H1 (cell line): ENCODE measurements around the gene CEP57L1. TPM values are rescaled to one million over a fixed set of nuclear protein-coding genes. Genes with fewer than 3 reads are reported as not detected.

Experiments
- CTCF ChIA-PET: fragments of 300-600 bp; sonication (Branson Sonifier 250); formaldehyde crosslinking; loops from one replicate; lab custom pipeline; 2021; ENCODE audit not compliant: partially characterized antibody; lab: Charles Lee
- POLR2A ChIA-PET: fragments of 300-600 bp; sonication (Branson Sonifier 250); formaldehyde crosslinking; loops from one replicate; lab custom pipeline; 2021; ENCODE audit warnings: inconsistent platforms; ENCODE audit not compliant: partially characterized antibody; lab: Charles Lee
- DNase-seq, 2 experiments: peaks; one replicate each; pipeline versions ENCODE4 v3.0.0 to v3.0.0-alpha.2; 2010 to 2022; ENCODE audit warnings: low spot score in 2 of 2, low read depth in 1 of 2, mixed read lengths in 1 of 2
- FAIRE-seq: peaks from 2 replicates; lab custom pipeline; 2011; peaks lifted over from hg19 to GRCh38; lab: Jason Lieb, UNC
- H2AFZ ChIP-seq: 2 replicates; pipeline ENCODE4 v1.8.1; 2012; ENCODE audit warnings: low read length, inconsistent platforms
- H2AK5ac ChIP-seq: 2 replicates; pipeline ENCODE4 v1.6.1; 2013; ENCODE audit warnings: low read depth, low read length
- H2BK120ac ChIP-seq: replicated peaks from 2 replicates; pipeline ENCODE3; 2013; ENCODE audit warnings: low read depth, low read length, inconsistent platforms
- H2BK12ac ChIP-seq: 2 replicates; pipeline ENCODE4 v1.6.1; 2013; ENCODE audit warnings: low read depth, low read length
- H2BK15ac ChIP-seq: 2 replicates; pipeline ENCODE4 v1.6.1; 2013; ENCODE audit warnings: low read length
- H2BK20ac ChIP-seq: 2 replicates; pipeline ENCODE4 v1.6.1; 2013; ENCODE audit warnings: low read length
- H2BK5ac ChIP-seq: 2 replicates; pipeline ENCODE4 v1.6.1; 2013; ENCODE audit warnings: low read depth, low read length
- H3K14ac ChIP-seq: 2 replicates; pipeline ENCODE4 v1.6.1; 2013; ENCODE audit warnings: inconsistent platforms; ENCODE audit not compliant: insufficient read length
- H3K18ac ChIP-seq: 2 replicates; pipeline ENCODE4 v1.6.1; 2013; ENCODE audit warnings: low read length; ENCODE audit errors: extremely low read depth
- H3K23ac ChIP-seq: 2 replicates; pipeline ENCODE4 v1.6.1; 2013; ENCODE audit warnings: inconsistent platforms; ENCODE audit not compliant: insufficient read length
- H3K23me2 ChIP-seq: 2 replicates; pipeline ENCODE4 v1.6.1; 2013; ENCODE audit warnings: low read depth, low read length
- H3K27ac ChIP-seq: 2 replicates; pipeline ENCODE4 v1.6.1; 2011; ENCODE audit warnings: low read depth, low read length, inconsistent platforms
- H3K27me3 ChIP-seq, 4 experiments: replicated peaks in 1 of 4; 1 replicate in 1 of 4; 2 replicates in 3 of 4; pipeline versions ENCODE4 v1.6.1 to v1.8.1; 2011 to 2013; ENCODE audit warnings: low read length in 3 of 4, mild to moderate bottlenecking in 3 of 4, inconsistent platforms in 2 of 4, mixed read lengths in 2 of 4, moderate library complexity in 1 of 4; ENCODE audit not compliant: control insufficient read depth in 3 of 4, insufficient read depth in 3 of 4; ENCODE audit errors: extremely low read depth in 1 of 4
- H3K36me3 ChIP-seq, 4 experiments: 2 replicates each; pipeline versions ENCODE4 v1.6.1 to v1.8.1; 2011 to 2013; ENCODE audit warnings: mild to moderate bottlenecking in 4 of 4, low read length in 3 of 4, moderate library complexity in 2 of 4, control low read depth in 1 of 4, inconsistent platforms in 1 of 4; ENCODE audit not compliant: insufficient read depth in 4 of 4, control insufficient read depth in 2 of 4
- H3K4ac ChIP-seq: replicated peaks from 2 replicates; pipeline ENCODE3; 2013; ENCODE audit warnings: low read length, low read depth, mixed read lengths, inconsistent platforms; ENCODE audit not compliant: insufficient read length
- H3K4me1 ChIP-seq, 4 experiments: replicated peaks in 1 of 4; 1 replicate in 1 of 4; 2 replicates in 3 of 4; pipeline versions ENCODE4 v1.6.1 to v1.8.1; 2011 to 2013; ENCODE audit warnings: low read length in 3 of 4, inconsistent platforms in 2 of 4, mixed read lengths in 1 of 4; ENCODE audit not compliant: insufficient read depth in 4 of 4, control insufficient read depth in 3 of 4
- H3K4me2 ChIP-seq, 2 experiments: 2 replicates each; pipeline versions ENCODE4 v1.6.1 to v1.8.1; 2011 to 2013; ENCODE audit warnings: low read depth in 2 of 2, low read length in 2 of 2, control low read depth in 1 of 2, inconsistent platforms in 1 of 2, mild to moderate bottlenecking in 1 of 2; ENCODE audit not compliant: insufficient read depth in 1 of 2
- H3K4me3 ChIP-seq, 4 experiments: fragments of 200-600, 300-600 bp in 1 of 4; sonication (generic), shearing (Covaris generic), sonication (Bioruptor Twin) in 1 of 4; 2 replicates each; pipeline versions ENCODE4 v1.5.1 to v1.8.1; 2011 to 2016; ENCODE audit warnings: low read length in 4 of 4, low read depth in 3 of 4, control low read depth in 2 of 4, inconsistent platforms in 2 of 4, mild to moderate bottlenecking in 2 of 4, mixed read lengths in 1 of 4, moderate library complexity in 1 of 4; ENCODE audit not compliant: insufficient read depth in 2 of 4; ENCODE audit errors: extremely low read depth in 1 of 4
- H3K56ac ChIP-seq: replicated peaks from 2 replicates; pipeline ENCODE3; 2013; ENCODE audit warnings: low read depth, mild to moderate bottlenecking, mixed read lengths, low read length, inconsistent platforms; ENCODE audit not compliant: insufficient read length
- H3K79me1 ChIP-seq: 2 replicates; pipeline ENCODE4 v1.6.1; 2013; ENCODE audit warnings: low read depth, low read length, control low read depth
- H3K79me2 ChIP-seq, 2 experiments: 2 replicates each; pipeline versions ENCODE4 v1.6.1 to v1.8.1; 2012 to 2013; ENCODE audit warnings: low read length in 2 of 2, mild to moderate bottlenecking in 2 of 2, inconsistent platforms in 1 of 2; ENCODE audit not compliant: insufficient read depth in 2 of 2, control insufficient read depth in 1 of 2
- H3K9ac ChIP-seq, 4 experiments: replicated peaks in 1 of 4; 1 replicate in 1 of 4; 2 replicates in 3 of 4; pipeline versions ENCODE4 v1.6.1 to v1.8.1; 2011 to 2013; ENCODE audit warnings: low read depth in 3 of 4, low read length in 3 of 4, control low read depth in 2 of 4, mild to moderate bottlenecking in 2 of 4, moderate library complexity in 2 of 4, inconsistent platforms in 1 of 4; ENCODE audit errors: extremely low read depth in 1 of 4
- H3K9me3 ChIP-seq, 2 experiments: 2 replicates each; pipeline versions ENCODE4 v1.6.1 to v1.8.1; 2012 to 2013; ENCODE audit warnings: mild to moderate bottlenecking in 2 of 2, moderate library complexity in 2 of 2, control low read depth in 1 of 2, inconsistent platforms in 1 of 2, low read depth in 1 of 2, low read length in 1 of 2, mixed read lengths in 1 of 2; ENCODE audit not compliant: insufficient read depth in 2 of 2
- H4K20me1 ChIP-seq, 2 experiments: replicated peaks in 1 of 2; 2 replicates each; pipeline versions ENCODE3 to v1.8.1; 2011 to 2013; ENCODE audit warnings: inconsistent platforms in 2 of 2, low read length in 2 of 2, mild to moderate bottlenecking in 1 of 2; ENCODE audit not compliant: insufficient read depth in 2 of 2, control insufficient read depth in 1 of 2
- H4K5ac ChIP-seq: 2 replicates; pipeline ENCODE4 v1.6.1; 2013; ENCODE audit warnings: low read length, low read depth, mixed read lengths, inconsistent platforms; ENCODE audit not compliant: insufficient read length
- H4K8ac ChIP-seq: 2 replicates; pipeline ENCODE4 v1.8.0; 2013; ENCODE audit warnings: mild to moderate bottlenecking, moderate library complexity, low read length, inconsistent platforms; ENCODE audit not compliant: insufficient read depth; ENCODE audit errors: extremely low read depth
- H4K91ac ChIP-seq: replicated peaks from 2 replicates; pipeline ENCODE3; 2013; ENCODE audit warnings: low read length, mixed read lengths, inconsistent platforms; ENCODE audit not compliant: insufficient read length
- SUZ12 ChIP-seq: fragments of 200-600 bp; sonication (generic); IDR thresholded peaks from 2 replicates; pipeline ENCODE4 v1.6.1; 2012; ENCODE audit warnings: mild to moderate bottlenecking, inconsistent platforms, low read length, moderate library complexity, mixed read lengths
- WGBS, 2 experiments: shearing (Covaris generic) in 1 of 2; methylation state at CpG; one replicate each; pipeline versions ENCODE4 v1.1.6 to v1.1.7; 2013 to 2015; ENCODE audit warnings: low lambda C conversion rate in 2 of 2, mixed read lengths in 2 of 2, inconsistent platforms in 1 of 2, low coverage in 1 of 2, missing lambda C conversion rate in 1 of 2; ENCODE audit not compliant: insufficient replicate concordance in 2 of 2, insufficient coverage in 1 of 2, insufficient read length in 1 of 2; ENCODE audit errors: extremely low coverage in 1 of 2, missing lambda C conversion rate in 1 of 2; 5-methylcytosine and 5-hydroxymethylcytosine counted together
- polyA plus RNA-seq, 7 experiments: library from polyadenylated mRNA; depleted of rRNA in 3 of 7; stranded (reverse) in 5 of 7; unstranded in 2 of 7; fragments of >200 nt in 5 of 7; fragments of 200-250 nt in 2 of 7; gene quantifications; 1 replicate in 5 of 7; 2 replicates in 1 of 7; 4 replicates in 1 of 7; pipeline versions ENCODE4 v1.2.1 to v1.2.3, GENCODE V29; 2011 to 2013; ENCODE audit warnings: missing spikeins in 2 of 7, mixed read lengths in 2 of 7
- total RNA-seq: library from RNA; stranded (reverse); fragmentation: NEBNext Ultra II Directional; extraction: Animal tissue kit (Norgen Biotek cat#: 25700); gene quantifications from 2 replicates; pipeline ENCODE4 v1.2.1, GENCODE V29; 2021

Gene CEP57L1
- total and polyA plus RNA-seq, 2 of the 8 experiments (the other 6 are each of a cell fraction or from before 2014, with no cell fraction given) = 3.6 to 11.5 TPM

GRCh38 chr6:109048176-109048575, 47.1 kb upstream of the CEP57L1 start:
- Histone ChIP-seq H3K9ac (no peak overlapping the region), H4K20me1 (no peaks in the 10 kb centered on the region), H2BK120ac (no peak overlapping the region), H3K36me3 (no peaks in the 10 kb centered on the region), H3K23me2 (no peaks in the 10 kb centered on the region; the same call in 1 of the 2 replicates), H3K14ac (no peak overlapping the region), H3K27ac (no peak overlapping the region), H3K9me3 (no peaks in the 10 kb centered on the region; a peak in 1 of 4 replicates), H4K91ac (no peak overlapping the region), H3K79me1 (no peaks in the 10 kb centered on the region), H3K4me1 (peaks cover 0 to under 1% (median 0%) of the 10 kb centered on the region in 4 experiments; a peak in 1 of 7 replicates), H3K4me3 (no peak overlapping the region), H3K4me2 (no peak overlapping the region), H2BK15ac (no peak overlapping the region), H4K8ac (no peak overlapping the region), H3K27me3 (no peaks in the 10 kb centered on the region), H3K56ac (no peak overlapping the region), H2BK20ac (no peak overlapping the region), H2AFZ (no peak overlapping the region), H3K79me2 (no peaks in the 10 kb centered on the region), H3K18ac (no peak overlapping the region), H2BK12ac (no peak overlapping the region), H2AK5ac (no peak overlapping the region), H3K23ac (no peak overlapping the region), H2BK5ac (no peak overlapping the region), H3K4ac (no peak overlapping the region), H4K5ac (no peak overlapping the region)
- DNase-seq = no peak
- TF ChIP-seq SUZ12 = no peak
- ChIA-PET CTCF (no interaction called here), POLR2A (no interaction called here)
- no peak for FAIRE-seq
- 81% methylated on average over 1 of the region's 1 CpG; no CpG with 5 or more reads in 1 of the 2 experiments for WGBS, 2 experiments
